Breast epithelium (tissue), 4 donors: Measurements from ENCODE around the gene ROBO2. TPM values are rescaled to one million over a fixed set of nuclear protein-coding genes. Genes with fewer than 3 reads are reported as not detected.

ENCODE experiments used
- DNase-seq, 2 donors: peaks; one replicate each; pipeline ENCODE4 v3.0.0-alpha.2; 2019; ENCODE audit warnings: low spot score in 2 of 2
- H3K27ac ChIP-seq, 2 donors: fragments of 200-600 bp; sonication (generic) in 1 of 2; one replicate each; pipeline ENCODE4 v1.5.1; 2016 to 2019; ENCODE audit warnings: mild to moderate bottlenecking in 1 of 2
- H3K27me3 ChIP-seq, 2 donors: fragments of 200-600 bp; sonication (generic) in 1 of 2; one replicate each; pipeline versions ENCODE4 v1.5.1 to v1.6.0; 2017 to 2019; ENCODE audit warnings: control low read depth in 1 of 2, mild to moderate bottlenecking in 1 of 2
- H3K36me3 ChIP-seq: fragments of 200-600 bp; one replicate; pipeline ENCODE4 v1.5.1; 2019
- H3K4me1 ChIP-seq, 2 donors: fragments of 200-600 bp; sonication (generic); one replicate each; pipeline ENCODE4 v1.5.1; 2016 to 2019; ENCODE audit warnings: control low read depth in 1 of 2
- H3K4me3 ChIP-seq, 3 donors: fragments of 200-600 bp; sonication (generic); 1 replicate in 2 of 3; 2 replicates in 1 of 3; pipeline ENCODE4 v1.5.1; 2016 to 2019; ENCODE audit warnings: mild to moderate bottlenecking in 3 of 3, moderate library complexity in 2 of 3
- H3K9me3 ChIP-seq, 2 donors: fragments of 200-600 bp; sonication (generic) in 1 of 2; one replicate each; pipeline ENCODE4 v1.5.1; 2016 to 2019; ENCODE audit warnings: control low read depth in 1 of 2
- CTCF ChIP-seq, 3 donors: fragments of 450-650 bp; IDR thresholded peaks; one replicate each; pipeline ENCODE4 v1.5.1; 2016 to 2017; ENCODE audit warnings: antibody characterized with exemption in 3 of 3, mild to moderate bottlenecking in 3 of 3, moderate library complexity in 3 of 3
- POLR2A ChIP-seq: fragments of 450-650 bp; IDR thresholded peaks from one replicate; pipeline ENCODE4 v1.6.1; 2016; ENCODE audit warnings: antibody characterized with exemption, mild to moderate bottlenecking, moderate library complexity
- POLR2AphosphoS5 ChIP-seq, 3 donors: sonication (generic); formaldehyde crosslinking; IDR thresholded peaks; one replicate each; pipeline ENCODE4 v1.6.1; 2017; ENCODE audit warnings: antibody characterized with exemption in 3 of 3
- intact Hi-C: fragments of 100-400 bp; cut with DNase I; formaldehyde crosslinking; loops from one replicate; pipeline ENCODE4 v1.15.1; 2023; ENCODE audit warnings: low total_unique reads
- total RNA-seq, 3 donors: library from RNA; depleted of rRNA; stranded (reverse); fragments of >200 nt; gene quantifications; one replicate each; pipeline ENCODE4 v1.1.0, GENCODE V29; 2016

Gene ROBO2
- total RNA-seq, 3 donors from 2014 or later = 0.98 to 1.4 (median 1.3) TPM

- Histone ChIP-seq H3K27me3 (no peaks in the 10 kb centered on the region), H3K9me3 (no peaks in the 10 kb centered on the region), H3K36me3 (no peaks in the 10 kb centered on the region), H3K27ac (no peak overlapping the region), H3K4me3 (no peak overlapping the region), H3K4me1 (no peaks in the 10 kb centered on the region)
- DNase-seq = no peak
- TF ChIP-seq POLR2AphosphoS5 (IDR thresholded peaks at IDR 0.05) (no peak), POLR2A (no peak), CTCF (IDR thresholded peaks at IDR 0.05) (no peak)
- intact Hi-C loops = no loop called here
These were observed 31.9 kb downstream of the ROBO2 start for GRCh38 chr3:77071809-77072208.

GRCh38 chr3:77072232-77072631, 32.3 kb downstream of the ROBO2 start:
- H3K36me3 ChIP-seq = no peaks in the 10 kb centered on the region
- no peak for DNase-seq
- H3K4me3 ChIP-seq = no peak overlapping the region
- no peaks in the 10 kb centered on the region for H3K4me1 ChIP-seq
- H3K27ac ChIP-seq = no peak overlapping the region
- no peaks in the 10 kb centered on the region for H3K27me3 ChIP-seq
- intact Hi-C loops = no loop called here
- no peak for TF ChIP-seq POLR2AphosphoS5 (IDR thresholded peaks at IDR 0.05)
- TF ChIP-seq CTCF (IDR thresholded peaks at IDR 0.05) = no peak
- TF ChIP-seq POLR2A = no peak
- no peaks in the 10 kb centered on the region for H3K9me3 ChIP-seq

GRCh38 chr3:77078279-77078678, 38.4 kb downstream of the ROBO2 start:
- DNase-seq = no peak
- Histone ChIP-seq H3K9me3 (no peaks in the 10 kb centered on the region), H3K4me3 (no peak overlapping the region), H3K27me3 (no peaks in the 10 kb centered on the region), H3K36me3 (no peaks in the 10 kb centered on the region), H3K27ac (no peak overlapping the region), H3K4me1 (no peaks in the 10 kb centered on the region)
- TF ChIP-seq CTCF (IDR thresholded peaks at IDR 0.05) (no peak), POLR2A (no peak), POLR2AphosphoS5 (IDR thresholded peaks at IDR 0.05) (no peak)
- intact Hi-C loops = no loop called here

- H3K9me3 ChIP-seq = no peaks in the 10 kb centered on the region
These were observed 40.2 kb downstream of the ROBO2 start for GRCh38 chr3:77079988-77080610.

GRCh38 chr3:77081240-77081661, 41.4 kb downstream of the ROBO2 start:
- H3K27me3 ChIP-seq = no peaks in the 10 kb centered on the region
- DNase-seq = peak in 1 of 2 donors; percentile 24
- no peak overlapping the region for H3K4me3 ChIP-seq
- TF ChIP-seq POLR2A (no peak), POLR2AphosphoS5 (IDR thresholded peaks at IDR 0.05) (no peak), CTCF (IDR thresholded peaks at IDR 0.05) (no peak)
- H3K4me1 ChIP-seq = no peaks in the 10 kb centered on the region
- intact Hi-C loops = no loop called here
- no peaks in the 10 kb centered on the region for H3K36me3 ChIP-seq
- no peaks in the 10 kb centered on the region for H3K9me3 ChIP-seq
- no peak overlapping the region for H3K27ac ChIP-seq

More at GRCh38 chr3:77079988-77080610, 40.2 kb downstream of the ROBO2 start:
- no peak for DNase-seq
- Histone ChIP-seq H3K4me1 (no peaks in the 10 kb centered on the region), H3K27me3 (no peaks in the 10 kb centered on the region), H3K4me3 (no peak overlapping the region), H3K27ac (no peak overlapping the region), H3K36me3 (no peaks in the 10 kb centered on the region)
- TF ChIP-seq POLR2A (no peak), POLR2AphosphoS5 (IDR thresholded peaks at IDR 0.05) (no peak), CTCF (IDR thresholded peaks at IDR 0.05) (no peak)
- intact Hi-C loops = no loop called here
